ENCODE data around the gene DCC. TPM values are rescaled to one million over a fixed set of nuclear protein-coding genes. Genes with fewer than 3 reads are reported as not detected.

DCC gene
- total and polyA plus RNA-seq, 9 donors, result under 0.01 to 0.77 (median 0.30) TPM; not detected in 3

- no peaks in the 10 kb centered on the region for H3K4me1 ChIP-seq (ENCODE audit: insufficient read depth)
- no peak overlapping the region for H3K27ac ChIP-seq
- intact Hi-C loops (cut with DNase I), result no loop called here
- TF ChIP-seq CTCF (IDR thresholded peaks at IDR 0.05) (no peak), EP300 (IDR thresholded peaks at IDR 0.05) (no peak), POLR2A (IDR thresholded peaks at IDR 0.05) (no peak)
- no peak overlapping the region for H3K4me3 ChIP-seq
- no peaks in the 10 kb centered on the region for H3K36me3 ChIP-seq
- H3K9me3 ChIP-seq, result no peaks in the 10 kb centered on the region
- H3K27me3 ChIP-seq, result no peaks in the 10 kb centered on the region
- no peak for DNase-seq
Observed at GRCh38 chr18:52691841-52692240, 351.8 kb downstream of the DCC start.

GRCh38 chr18:52694804-52695203 is 354.8 kb downstream of the DCC start:
- Histone ChIP-seq H3K27ac (no peak overlapping the region), H3K27me3 (no peaks in the 10 kb centered on the region), H3K4me3 (no peak overlapping the region), H3K36me3 (no peaks in the 10 kb centered on the region), H3K9me3 (no peaks in the 10 kb centered on the region), H3K4me1 (ENCODE audit: insufficient read depth) (no peaks in the 10 kb centered on the region)
- intact Hi-C loops (cut with DNase I), result no loop called here
- WGBS, 3 donors, result 74 to 85% (median 74%) methylated on average over 1 of the region's 1 CpG
- no peak for DNase-seq
- TF ChIP-seq EP300 (IDR thresholded peaks at IDR 0.05) (no peak), POLR2A (IDR thresholded peaks at IDR 0.05) (no peak), CTCF (IDR thresholded peaks at IDR 0.05) (no peak)

GRCh38 chr18:52700116-52700515 is 360.1 kb downstream of the DCC start:
- 84 to 93% (median 92%) methylated on average over 9 of the region's 9 CpGs for WGBS, 3 donors
- Histone ChIP-seq H3K27ac (no peak overlapping the region), H3K4me3 (no peak overlapping the region), H3K36me3 (no peaks in the 10 kb centered on the region), H3K4me1 (ENCODE audit: insufficient read depth) (no peaks in the 10 kb centered on the region), H3K27me3 (no peaks in the 10 kb centered on the region), H3K9me3 (no peaks in the 10 kb centered on the region)
- DNase-seq, result no peak
- intact Hi-C loops (cut with DNase I), result no loop called here
- no peak for TF ChIP-seq CTCF (IDR thresholded peaks at IDR 0.05)
- TF ChIP-seq POLR2A (IDR thresholded peaks at IDR 0.05), result no peak

GRCh38 chr18:52700816-52701215 is 360.8 kb downstream of the DCC start:
- Histone ChIP-seq H3K36me3 (no peaks in the 10 kb centered on the region), H3K27ac (no peak overlapping the region), H3K4me1 (ENCODE audit: insufficient read depth) (no peaks in the 10 kb centered on the region), H3K9me3 (no peaks in the 10 kb centered on the region), H3K4me3 (no peak overlapping the region), H3K27me3 (no peaks in the 10 kb centered on the region)
- intact Hi-C loops (cut with DNase I), result no loop called here
- no peak for DNase-seq
- TF ChIP-seq POLR2A (IDR thresholded peaks at IDR 0.05) (no peak), CTCF (IDR thresholded peaks at IDR 0.05) (no peak), EP300 (IDR thresholded peaks at IDR 0.05) (no peak)
- WGBS, 3 donors, result 61 to 70% (median 64%) methylated on average over 2 of the region's 2 CpGs
